GM18498 (cell line): ENCODE results near the gene CA14.
"Not testable (repeated sequence)": the region's sequence is repeated elsewhere in the genome, so short reads cannot be mapped to it uniquely, and the experiment has no call there.

Source experiments
- ATAC-seq: cut with Tn5 transposase; IDR thresholded peaks from one replicate; pipeline ENCODE4 v1.9.1; 2021; ENCODE audit warnings: mild to moderate bottlenecking, moderate library complexity; ENCODE audit not compliant: unreplicated experiment

The CA14 gene

DNA sequence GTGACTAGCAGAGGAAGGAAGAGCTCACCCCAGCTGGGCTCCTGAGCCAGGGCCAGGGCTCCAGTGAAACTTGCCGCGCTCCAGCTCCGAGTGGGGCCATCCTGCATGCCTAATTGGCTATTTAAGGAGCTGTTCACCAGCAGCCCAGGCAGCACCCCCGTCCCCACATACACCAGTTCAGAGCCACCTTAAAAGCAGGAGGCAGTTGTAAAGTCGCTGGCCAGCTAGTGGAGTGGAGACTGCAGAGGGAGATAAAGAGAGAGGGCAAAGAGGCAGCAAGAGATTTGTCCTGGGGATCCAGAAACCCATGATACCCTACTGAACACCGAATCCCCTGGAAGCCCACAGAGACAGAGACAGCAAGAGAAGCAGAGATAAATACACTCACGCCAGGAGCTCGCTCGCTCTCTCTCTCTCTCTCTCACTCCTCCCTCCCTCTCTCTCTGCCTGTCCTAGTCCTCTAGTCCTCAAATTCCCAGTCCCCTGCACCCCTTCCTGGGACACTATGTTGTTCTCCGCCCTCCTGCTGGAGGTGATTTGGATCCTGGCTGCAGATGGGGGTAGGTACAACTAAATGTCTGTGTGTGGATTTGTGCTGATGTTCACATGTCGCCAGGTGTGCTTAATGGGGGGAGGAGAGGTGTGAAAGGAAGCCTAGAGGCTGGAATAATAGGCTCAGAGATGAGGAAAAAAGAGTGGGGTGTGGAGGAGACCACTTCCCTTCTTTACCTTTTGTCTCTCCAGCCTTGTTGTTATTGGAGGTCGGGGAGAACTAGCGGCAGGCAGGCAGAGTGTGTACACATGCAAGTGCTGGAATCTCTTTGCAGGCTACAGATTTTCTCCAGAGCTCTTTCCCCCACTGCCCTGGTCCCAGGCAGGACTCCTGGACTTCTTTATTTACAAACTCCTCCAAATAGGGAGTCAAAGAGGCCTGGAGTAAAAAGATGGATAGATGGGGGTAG lies at the start of gene CA14:
CA14 (plus strand) TSS at position 151 of the 962 bp plus-strand sequence; CDS start at position 506, 355 bp downstream.
- ATAC-seq = no peak

DNA sequence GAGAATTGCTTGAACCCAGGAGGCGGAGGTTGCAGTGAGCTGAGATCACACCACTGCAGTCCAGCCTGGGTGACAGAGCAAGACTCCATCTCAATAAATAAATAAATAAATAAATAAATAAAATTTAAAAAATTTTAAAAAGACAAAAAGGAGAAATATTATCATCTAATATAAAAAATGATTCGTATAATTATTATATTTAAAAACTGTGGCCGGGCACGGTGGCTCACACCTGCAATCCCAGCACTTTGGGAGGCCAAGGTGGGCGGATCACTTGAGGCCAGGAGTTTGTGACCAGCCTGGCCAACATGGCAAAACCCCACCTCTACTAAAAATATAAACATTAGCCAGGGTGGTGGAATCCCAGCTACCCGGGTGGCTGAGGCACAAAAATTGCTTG lies 49.1 kb upstream of the CA14 start:
- ATAC-seq = not testable (repeated sequence)

DNA sequence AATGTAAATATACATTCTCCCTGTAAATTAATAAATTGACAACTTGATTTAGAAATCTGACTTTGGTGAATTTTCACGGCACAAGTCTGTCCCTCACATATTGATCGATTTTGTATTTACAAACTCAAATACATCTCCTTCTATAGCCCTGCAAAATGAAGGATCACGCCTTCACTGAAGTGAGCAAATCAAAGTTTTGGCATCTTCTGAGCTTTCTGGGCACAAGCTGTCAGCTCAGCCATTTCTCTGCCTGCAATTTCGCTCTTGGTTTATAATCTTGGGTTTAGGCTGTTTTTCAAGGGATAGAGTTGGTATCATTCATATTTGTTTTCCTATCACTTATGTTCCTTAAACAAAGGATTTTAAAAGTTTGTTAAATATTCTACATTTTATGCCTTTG lies 47.5 kb upstream of the CA14 start:
- ATAC-seq = no peak

DNA sequence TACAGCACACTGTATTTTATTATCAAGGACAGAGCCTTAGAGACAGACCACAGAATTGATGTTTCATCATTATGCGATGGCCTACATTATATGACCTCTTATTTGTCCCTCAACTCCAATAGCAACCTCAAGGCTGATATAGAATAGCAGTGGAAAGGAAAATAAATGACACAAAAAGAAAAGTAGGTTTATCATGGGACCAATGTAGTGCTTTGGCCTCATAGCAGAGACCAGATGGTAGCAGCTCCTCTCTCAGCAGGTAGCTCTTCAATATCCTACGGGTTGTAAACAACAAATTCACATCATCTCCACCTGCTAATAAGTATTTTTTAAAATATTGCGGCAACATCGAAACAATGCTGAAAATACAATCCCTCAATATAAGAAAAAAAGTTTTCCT lies 46.9 kb upstream of the CA14 start:
- ATAC-seq = no peak

DNA sequence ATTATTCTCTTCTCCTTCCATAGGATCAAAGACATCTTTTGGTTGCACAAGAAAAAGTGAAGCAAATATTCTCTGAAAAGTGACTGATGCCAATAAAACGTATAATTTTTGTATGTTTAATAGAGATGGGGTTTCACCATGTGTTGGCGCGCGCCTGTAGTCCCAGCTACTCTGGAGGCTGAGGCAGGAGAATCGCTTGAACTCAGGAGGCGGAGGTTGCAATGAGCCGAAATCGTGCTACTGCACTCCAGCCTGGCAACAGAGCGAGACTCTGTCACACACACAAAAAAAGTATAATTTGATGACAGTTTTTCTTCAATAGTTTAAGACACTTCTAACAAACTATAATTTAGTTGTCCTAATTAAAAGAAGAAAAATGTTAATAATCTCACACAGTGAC lies 45.5 kb upstream of the CA14 start:
- ATAC-seq = no peak

DNA sequence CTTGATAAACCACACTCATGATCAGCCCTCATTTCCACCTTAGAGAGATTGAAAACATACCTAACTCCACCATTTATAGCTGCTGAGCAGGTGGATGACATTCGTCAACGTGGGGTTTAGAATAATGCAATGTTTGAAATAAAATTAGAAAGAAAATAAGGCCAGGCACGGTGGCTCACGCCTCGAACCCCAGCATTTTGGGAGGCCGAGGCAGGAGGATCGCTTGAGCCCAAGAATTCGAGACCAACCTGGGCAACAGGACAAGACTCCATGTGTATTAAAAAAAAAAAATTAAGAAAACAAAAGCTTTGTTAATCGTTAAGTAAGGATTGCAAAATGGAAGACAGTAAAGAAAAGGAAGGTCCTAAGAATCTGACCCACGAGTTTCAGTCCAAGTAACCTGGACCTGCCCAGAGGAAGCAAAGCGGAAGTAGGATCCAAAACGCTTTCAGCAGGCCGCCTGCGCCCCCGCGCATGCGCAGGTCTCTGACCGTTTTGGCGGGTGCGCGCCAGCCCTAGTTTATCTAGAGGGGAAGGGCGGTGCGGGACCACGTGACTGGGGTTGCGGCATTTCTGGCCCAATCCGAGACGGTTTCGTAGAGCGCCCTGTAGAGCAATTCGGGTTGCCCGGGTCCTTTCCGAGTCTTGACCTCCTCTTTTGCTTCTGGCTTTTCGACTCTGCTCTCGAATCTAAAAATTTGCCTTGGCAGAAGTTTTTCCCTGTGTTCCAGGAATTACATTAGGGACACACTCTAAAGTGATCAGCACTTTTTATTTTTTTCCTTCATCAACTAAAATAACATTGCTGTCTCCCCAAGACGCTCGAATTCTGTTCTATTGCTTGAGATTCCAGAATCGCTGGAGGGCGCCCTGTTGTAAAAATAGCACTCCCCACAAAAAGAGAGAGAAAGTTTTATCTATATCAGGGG lies 44.1 kb upstream of the CA14 start:
- ATAC-seq = peak; percentile 90

DNA sequence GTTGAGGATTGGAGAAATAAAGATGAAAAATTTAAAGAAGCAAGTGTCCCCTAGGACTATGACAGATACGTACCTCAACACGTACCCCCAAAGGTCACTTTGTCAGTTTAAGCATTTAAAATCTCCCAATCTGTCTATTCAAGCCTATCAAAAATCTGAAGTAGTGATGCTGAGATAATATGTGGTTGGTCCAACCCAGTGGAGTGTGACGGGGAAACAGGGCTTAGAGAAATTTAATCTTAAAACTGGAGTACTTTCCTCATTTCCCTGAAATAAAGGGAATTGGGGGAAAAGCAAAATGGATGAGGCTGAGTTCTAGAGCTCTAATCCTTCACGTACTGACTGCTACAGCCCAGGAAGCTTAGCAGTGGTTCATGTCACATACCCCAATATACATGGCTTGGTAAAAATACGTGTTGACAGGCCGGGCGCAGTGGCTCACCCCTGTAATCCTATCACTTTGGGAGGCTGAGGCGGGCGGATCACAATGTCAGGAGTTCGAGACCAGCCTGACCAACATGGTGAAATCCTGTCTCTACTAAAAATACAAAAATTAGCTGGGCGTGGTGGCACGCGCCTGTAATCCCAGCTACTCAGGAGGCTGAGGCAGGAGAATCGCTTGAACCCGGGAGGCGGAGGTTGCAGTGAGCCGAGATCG lies 43.3 kb upstream of the CA14 start:
- ATAC-seq = not testable (repeated sequence)

DNA sequence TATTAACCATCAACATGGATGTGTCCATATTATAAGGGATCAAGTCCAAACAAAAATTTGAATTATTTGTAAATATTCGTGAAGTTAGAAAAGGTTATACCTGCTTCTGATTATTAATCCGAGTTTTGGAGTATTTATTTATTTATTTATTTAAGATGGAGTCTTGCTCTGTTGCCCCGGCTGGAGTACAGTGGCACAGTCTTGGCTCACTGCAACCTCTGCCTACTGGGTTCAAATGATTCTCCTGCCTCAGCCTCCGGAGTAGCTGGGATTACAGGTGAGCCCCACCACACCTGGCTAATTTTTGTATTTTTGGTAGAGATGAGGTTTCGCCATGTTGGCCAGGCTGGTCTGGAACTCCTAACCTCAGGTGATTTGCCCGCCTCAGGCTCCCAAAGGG lies 41.7 kb upstream of the CA14 start:
- ATAC-seq = not testable (repeated sequence)

DNA sequence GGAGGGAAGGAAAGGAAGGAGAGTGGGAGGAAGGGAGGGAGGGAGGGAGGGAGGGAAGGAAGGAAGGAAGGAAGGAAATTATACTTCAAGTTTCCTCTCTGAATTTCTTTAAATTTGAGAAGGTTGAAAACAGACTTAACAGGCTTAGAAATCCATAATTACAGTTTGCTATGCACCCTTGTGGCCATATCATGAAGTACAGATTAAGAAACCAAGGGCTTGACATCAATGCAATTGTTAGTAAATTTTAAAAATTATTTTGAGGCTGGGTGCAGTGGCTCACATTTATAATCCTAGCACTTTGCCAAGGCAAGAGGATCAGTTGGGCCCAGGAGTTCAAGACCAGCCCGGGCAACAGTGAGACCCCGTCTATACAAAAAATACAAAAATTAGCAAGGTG lies 36.0 kb upstream of the CA14 start:
- no peak for ATAC-seq

DNA sequence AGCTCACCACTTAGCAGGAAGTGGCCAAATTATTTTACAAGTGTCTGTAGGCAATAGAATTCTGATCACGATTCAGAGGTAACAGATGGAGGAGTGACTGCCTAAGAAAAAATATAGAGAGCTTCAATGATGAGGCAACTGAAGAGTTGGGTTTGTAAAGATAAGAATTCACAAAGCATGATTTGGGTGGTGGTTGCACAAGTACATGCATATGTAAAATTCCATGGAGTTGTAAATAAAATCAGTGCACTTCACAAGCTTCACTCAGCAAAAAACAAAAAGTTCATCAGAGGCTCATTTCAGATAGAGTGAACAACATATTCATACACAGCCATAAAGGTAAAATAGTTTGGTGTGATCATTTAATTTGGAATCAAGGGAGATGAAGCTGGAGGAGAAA lies 32.6 kb upstream of the CA14 start:
- ATAC-seq = no peak

DNA sequence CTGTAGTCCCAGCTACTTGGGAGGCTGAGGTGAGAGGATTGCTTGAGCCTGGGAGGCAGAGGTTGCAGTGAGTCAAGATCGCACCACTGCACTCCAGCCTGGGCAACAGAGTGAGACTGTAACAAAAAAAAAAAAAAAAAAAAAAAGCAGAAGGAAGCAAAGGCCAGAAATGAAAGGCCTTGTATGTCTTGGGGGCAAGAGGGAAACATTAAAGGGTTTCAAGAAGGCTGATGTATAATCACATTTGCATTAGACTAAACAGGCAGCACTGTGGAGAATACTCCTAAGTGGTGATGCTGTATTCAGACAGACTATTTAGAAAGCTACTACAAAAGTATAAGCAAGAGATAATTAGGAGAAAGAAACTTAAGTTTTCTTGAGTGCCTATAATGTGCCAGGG lies 32.0 kb upstream of the CA14 start:
- no peak for ATAC-seq

DNA sequence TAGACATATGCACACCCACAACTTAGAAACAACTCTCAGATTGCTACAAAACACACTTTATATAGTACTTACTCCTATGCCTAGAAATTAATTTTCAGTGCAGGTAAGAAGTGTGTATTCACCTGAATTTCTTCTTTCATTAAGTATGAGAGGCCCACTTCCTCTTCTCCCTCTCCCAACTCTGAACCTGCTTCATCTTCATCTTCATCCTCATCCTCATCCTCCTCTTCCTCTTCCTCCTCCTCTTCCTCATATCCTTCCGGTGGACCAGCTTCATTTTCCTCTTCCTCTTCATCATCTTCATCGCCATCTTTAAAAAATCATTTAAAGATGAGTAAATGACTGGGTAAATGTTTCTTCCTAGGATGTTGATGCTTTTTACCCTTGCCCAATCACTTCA lies 31.1 kb upstream of the CA14 start:
- ATAC-seq = no peak

DNA sequence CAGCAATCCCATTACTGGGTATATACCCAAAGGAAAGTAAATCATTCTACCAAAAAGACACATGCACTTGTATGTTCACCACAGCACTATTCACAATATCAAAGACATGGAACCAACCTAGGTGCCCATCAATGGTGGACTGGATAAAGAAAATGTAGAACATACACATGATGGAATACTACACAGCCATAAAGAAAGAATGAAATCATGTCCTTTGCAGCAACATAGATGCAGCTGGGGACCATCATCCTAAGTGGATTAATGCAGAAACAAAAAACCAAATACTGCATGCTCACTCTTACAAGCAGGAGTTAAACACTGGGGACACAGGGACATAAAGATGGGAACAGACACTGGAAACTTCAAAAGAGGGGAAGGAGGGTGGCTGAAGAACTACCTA lies 30.3 kb upstream of the CA14 start:
- ATAC-seq = no peak

DNA sequence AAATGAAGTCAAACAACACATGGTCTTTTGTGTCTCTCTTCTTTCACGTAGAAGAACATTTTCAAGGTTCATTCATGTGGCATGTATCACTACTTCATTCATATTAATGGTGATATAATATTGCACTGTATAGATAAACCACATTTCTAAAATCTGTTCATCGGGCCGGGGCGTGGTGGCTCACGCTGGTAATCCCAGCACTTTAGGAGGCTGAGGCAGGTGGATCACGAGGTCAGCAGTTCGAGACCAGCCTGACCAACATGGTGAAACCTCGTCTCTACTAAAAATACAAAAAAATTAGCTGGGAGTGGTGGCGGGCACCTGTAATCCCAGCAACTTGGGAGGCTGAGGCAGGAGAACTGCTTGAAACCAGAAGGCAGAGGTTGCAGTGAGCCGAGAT lies 29.3 kb upstream of the CA14 start:
- not testable (repeated sequence) for ATAC-seq

DNA sequence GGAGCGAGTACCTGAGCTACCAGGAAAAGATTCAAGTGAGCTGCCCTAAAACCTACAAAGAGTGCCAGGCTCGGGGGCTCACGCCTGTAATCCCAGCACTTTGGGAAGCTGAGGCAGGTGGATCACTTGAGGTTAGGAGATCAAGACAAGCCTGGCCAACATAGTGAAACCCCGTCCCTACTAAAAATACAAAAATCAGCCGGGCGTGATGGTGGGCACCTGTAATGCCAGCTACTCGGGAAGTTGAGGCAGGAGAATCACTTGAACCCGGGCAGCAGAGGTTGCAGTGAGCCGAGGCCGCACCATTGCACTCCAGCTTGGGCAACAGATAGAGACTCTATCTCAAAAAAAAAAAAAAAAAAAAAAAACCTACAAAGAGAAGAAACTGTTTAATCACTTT lies 24.7 kb upstream of the CA14 start:
- ATAC-seq = not testable (repeated sequence)

DNA sequence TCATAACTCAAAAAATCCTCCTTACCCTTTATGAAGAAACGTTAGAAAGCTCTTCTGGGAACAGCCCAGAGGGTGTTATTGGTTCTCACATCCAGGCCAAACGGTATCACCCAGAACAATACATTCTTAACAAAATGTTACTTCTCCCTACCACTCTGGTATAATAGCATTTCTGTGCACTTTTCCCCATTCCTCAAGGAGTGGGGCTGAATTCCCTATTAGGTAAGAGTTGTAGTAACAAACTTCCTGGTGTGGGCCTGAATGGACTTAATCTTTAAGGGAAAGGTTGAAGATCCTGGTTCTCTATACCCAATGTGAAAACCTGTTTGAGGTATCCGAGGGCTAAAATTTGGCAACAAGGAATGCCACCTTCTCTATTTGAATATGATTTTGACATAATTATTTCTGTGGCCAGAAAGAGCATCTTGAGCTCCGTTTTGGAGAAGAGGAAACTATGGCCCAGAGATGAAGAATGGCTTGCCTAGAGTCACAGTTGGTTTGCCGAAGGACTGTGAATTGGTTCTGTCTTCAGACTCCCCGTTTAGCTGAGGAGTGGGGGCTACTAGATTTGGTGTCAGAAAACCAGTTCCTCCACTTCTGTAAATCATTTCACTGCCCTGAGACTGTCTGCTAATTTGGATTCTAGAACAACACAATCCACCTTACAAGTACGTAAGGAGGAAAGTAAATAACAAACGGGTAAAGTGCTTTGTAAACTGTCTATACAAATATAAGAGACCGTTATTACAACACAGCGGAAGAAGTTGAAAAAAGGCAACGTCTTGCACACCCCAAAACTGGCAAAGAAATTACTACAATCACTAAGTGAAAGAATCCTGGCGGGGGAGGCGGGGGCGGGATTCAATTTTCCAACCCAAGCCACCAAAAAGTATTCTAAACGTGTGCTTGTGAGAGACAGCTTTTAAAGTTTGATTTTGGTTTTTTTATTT lies 23.9 kb upstream of the CA14 start:
- no peak for ATAC-seq

DNA sequence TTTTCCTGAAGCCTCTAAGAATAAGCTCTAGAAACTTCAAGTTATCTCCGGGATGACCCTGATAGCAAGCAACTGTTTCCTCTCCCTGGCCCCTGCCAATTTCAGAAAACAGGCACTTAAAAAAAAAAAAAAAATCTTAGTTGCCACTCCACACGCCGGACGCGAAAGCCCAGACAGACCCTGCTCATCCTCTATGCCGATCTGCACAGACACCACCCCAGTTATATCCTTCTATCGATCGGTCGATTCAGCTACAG lies 23.3 kb upstream of the CA14 start:
- ATAC-seq = no peak

DNA sequence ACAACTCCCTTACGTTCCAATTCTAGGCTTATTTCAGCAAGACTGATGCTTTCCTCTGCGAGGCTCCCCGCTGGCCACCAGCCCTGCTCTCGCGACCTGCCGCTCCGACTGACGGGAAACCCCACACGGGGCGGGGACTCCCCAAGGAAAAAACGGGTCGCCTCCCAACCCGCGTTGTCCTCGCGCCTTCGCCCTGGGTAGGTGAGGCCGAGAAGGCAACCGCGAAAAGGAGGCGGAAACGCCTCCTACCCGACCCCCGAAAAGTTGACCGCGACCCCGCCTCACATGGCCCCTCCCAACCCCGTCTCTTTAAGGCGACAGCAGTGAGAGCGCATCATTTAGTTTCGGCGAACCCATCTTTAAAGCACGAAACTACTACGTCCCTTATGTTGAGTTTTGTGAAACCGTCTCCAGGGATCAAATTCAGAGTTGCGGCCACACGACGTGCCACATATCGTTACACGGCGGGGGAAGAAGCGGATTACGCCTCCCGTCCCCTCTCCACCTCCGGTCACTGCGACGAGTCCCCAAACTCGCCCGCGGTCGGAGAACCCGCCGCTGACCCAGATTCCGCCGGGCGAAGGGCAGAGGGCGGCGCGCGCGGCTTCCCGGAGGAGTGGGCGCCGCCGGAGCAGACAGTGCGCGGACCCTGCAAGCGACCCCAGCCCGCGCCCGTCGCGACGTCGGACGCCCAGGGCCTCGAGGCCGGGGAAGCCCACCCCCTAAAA lies 22.8 kb upstream of the CA14 start:
- peak; percentile 51 for ATAC-seq

DNA sequence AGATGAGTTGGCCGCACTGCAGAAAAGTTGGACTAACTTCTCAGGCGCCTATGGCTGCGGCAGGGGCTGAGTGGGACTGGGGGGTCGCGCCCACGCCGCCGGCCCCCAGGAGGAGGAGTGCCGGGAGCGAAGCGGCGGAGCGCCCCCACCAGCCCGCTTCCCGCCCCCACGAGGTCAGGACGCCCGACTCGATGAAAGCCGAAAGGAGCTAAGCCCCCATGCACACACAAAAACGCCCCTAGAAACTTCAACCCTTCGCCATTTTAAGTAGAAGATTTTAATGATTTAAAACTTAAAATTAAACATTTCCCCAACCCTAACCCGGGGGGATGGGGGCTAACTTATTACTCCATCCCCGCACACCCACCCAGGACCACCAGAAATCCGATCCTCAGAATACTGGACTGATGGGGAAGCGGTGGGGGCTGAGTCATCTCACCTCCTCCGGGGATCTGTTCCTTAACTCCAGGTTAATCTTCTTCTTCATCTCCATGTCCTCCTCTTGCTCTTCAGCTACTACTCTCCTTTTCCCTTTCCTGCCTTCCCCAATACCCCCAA lies 22.2 kb upstream of the CA14 start:
- peak; percentile 3 for ATAC-seq
